Neural cell (in vitro differentiated cells): ENCODE results near the gene TMCC2.

Experiments used
- CTCF ChIP-seq: fragments of 450-650 bp; IDR thresholded peaks from 2 replicates; pipeline ENCODE4 v1.5.1; 2014; ENCODE audit warnings: antibody characterized with exemption, mild to moderate bottlenecking, moderate library complexity; ENCODE audit not compliant: poor library complexity, severe bottlenecking
- POLR2AphosphoS5 ChIP-seq: IDR thresholded peaks from 2 replicates; pipeline ENCODE4 v1.6.1; 2012

GRCh38 chr1:205188596-205188995 is 39.1 kb upstream of the TMCC2 start:
- TF ChIP-seq CTCF = no peak
- TF ChIP-seq POLR2AphosphoS5 = no peak
